Mammary epithelial cell (primary cell): Measurements from ENCODE around the gene PFKFB4.

Experiments used
- CTCF ChIP-seq, 2 donors: IDR thresholded peaks in 1 of 2; conservative IDR thresholded peaks in 1 of 2; 2 replicates each; pipeline ENCODE4 v1.5.1; 2011 to 2012; ENCODE audit warnings: inconsistent platforms in 2 of 2, low read length in 2 of 2, mild to moderate bottlenecking in 2 of 2, control low read depth in 1 of 2, low read depth in 1 of 2; ENCODE audit not compliant: insufficient read depth in 1 of 2; ENCODE audit errors: extremely low read depth in 1 of 2
- EZH2 ChIP-seq: IDR thresholded peaks from 2 replicates; pipeline ENCODE4 v1.6.1; 2012; ENCODE audit warnings: low read length, inconsistent platforms, borderline replicate concordance

DNA sequence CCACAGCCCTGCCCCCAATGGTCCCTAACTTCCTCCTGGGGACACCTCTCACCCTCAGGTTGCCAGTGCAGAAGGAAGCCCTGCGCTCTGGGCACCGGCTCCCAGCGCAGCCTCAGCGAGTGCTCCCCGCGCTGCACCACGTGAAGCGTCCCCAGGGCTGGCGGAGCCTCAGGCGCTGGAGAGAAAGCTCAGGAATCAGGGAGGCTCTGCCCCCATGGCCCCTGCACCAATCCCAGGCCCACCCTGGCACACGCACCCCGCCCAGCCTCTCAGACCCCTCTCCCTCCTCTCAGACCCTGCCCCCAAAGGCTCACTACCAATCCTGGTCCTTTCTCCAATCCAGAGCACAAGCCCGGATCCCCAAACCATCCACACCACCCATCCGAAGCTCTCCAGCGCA, 31.6 kb upstream of the PFKFB4 start:
- TF ChIP-seq EZH2 (no peak), CTCF (conservative IDR thresholded peaks at IDR 0.05 in 1 of 2, IDR thresholded peaks at IDR 0.05 in 1 of 2; ENCODE audit: extremely low read depth in 1 of 2, insufficient read depth in 1 of 2, low read depth in 1 of 2, low read length in 2 of 2) (no peak)
